Muscle layer of colon (tissue), 2 donors: ENCODE data around the gene C1QTNF5.
A peak's percentile ranks its signal among the peaks of the same experiment; 100 is the strongest.
"Not testable (repeated sequence)": the region's sequence is repeated elsewhere in the genome, so short reads cannot be mapped to it uniquely, and the experiment has no call there.

Experiments
- H3K27ac ChIP-seq: one replicate; pipeline ENCODE4 v1.7.0; 2013; ENCODE audit warnings: low read depth, mild to moderate bottlenecking, low read length, moderate library complexity
- H3K27me3 ChIP-seq, 2 donors: one replicate each; pipeline ENCODE4 v1.7.0; 2013; ENCODE audit warnings: low read length in 2 of 2, mild to moderate bottlenecking in 2 of 2; ENCODE audit not compliant: insufficient read depth in 2 of 2, control insufficient read depth in 1 of 2
- H3K36me3 ChIP-seq: one replicate; pipeline ENCODE4 v1.7.0; 2013; ENCODE audit warnings: mild to moderate bottlenecking, low read length; ENCODE audit not compliant: insufficient read depth
- H3K4me1 ChIP-seq: one replicate; pipeline ENCODE4 v1.7.0; 2013; ENCODE audit warnings: mild to moderate bottlenecking, low read length; ENCODE audit not compliant: insufficient read depth
- H3K4me3 ChIP-seq, 2 donors: one replicate each; pipeline ENCODE4 v1.7.0; 2013; ENCODE audit warnings: low read length in 2 of 2, low read depth in 1 of 2, mild to moderate bottlenecking in 1 of 2, moderate library complexity in 1 of 2
- H3K9ac ChIP-seq: one replicate; pipeline ENCODE4 v1.7.0; 2013; ENCODE audit warnings: low read length
- H3K9me3 ChIP-seq: one replicate; pipeline ENCODE4 v1.7.0; 2013; ENCODE audit warnings: mild to moderate bottlenecking, low read length
- donor health status: abdominal sarcoma.
- donor health status: Adenocarcinoma of cecum.

Gene C1QTNF5, protein sequence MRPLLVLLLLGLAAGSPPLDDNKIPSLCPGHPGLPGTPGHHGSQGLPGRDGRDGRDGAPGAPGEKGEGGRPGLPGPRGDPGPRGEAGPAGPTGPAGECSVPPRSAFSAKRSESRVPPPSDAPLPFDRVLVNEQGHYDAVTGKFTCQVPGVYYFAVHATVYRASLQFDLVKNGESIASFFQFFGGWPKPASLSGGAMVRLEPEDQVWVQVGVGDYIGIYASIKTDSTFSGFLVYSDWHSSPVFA

DNA sequence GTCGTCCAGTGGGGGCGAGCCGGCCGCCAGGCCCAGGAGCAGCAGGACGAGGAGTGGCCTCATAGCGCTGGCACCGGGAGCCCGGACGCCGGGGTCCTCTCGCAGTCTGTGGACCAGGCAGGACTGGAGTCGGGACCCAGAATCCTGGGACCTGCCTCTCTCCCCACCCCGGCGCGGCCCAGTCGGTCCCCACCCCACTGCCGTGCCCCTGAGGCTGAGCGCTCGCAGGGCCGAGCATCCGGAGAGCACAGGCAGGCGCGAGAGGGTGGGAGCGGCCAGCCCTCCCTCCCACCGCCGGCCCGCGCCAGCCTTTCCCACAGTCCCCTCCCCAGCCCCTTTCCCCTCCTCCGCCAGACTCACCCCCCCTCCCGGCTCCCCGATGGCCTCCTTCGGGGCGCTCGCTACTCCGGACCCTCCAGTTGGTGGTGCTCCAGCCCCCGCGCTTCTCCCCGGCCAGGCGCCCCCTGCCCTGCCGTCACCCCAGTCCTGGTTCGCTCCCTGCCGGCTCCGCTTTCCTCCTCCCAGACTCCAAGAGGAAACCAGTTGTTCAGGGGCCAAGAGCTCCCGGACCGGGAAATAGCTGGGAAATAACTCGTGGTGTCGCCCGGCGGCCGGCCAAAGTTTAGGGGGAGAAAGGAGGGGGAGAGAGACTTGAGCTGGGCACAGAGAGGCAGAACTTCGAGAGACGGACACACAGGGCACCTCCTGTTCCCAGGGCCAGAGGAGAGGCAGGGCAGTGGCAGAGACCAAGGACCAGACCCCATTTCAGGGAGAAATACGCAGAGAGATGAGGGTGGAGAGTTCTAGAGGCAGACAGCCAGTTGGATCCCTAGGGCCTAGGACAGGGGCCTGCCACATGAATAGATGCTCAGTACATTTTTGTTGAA lies at the start of gene C1QTNF5:
C1QTNF5 (minus strand) TSS at position 549 of the 887 bp plus-strand sequence; CDS start at position 63, 486 bp downstream.
- H3K9me3 ChIP-seq, result no peaks in the 10 kb centered on the region
- peaks cover 32% of the 10 kb centered on the region for H3K4me1 ChIP-seq
- peak within 1 kb of the TSS; percentile 22 to 38 for H3K4me3 ChIP-seq
- peaks cover 0 to 11% of the 10 kb centered on the region in 2 donors for H3K27me3 ChIP-seq
- H3K36me3 ChIP-seq, result peaks cover 8% of the 10 kb centered on the region
- H3K9ac ChIP-seq, result no peak within 1 kb of the TSS
- peak within 1 kb of the TSS; percentile 27 for H3K27ac ChIP-seq

DNA sequence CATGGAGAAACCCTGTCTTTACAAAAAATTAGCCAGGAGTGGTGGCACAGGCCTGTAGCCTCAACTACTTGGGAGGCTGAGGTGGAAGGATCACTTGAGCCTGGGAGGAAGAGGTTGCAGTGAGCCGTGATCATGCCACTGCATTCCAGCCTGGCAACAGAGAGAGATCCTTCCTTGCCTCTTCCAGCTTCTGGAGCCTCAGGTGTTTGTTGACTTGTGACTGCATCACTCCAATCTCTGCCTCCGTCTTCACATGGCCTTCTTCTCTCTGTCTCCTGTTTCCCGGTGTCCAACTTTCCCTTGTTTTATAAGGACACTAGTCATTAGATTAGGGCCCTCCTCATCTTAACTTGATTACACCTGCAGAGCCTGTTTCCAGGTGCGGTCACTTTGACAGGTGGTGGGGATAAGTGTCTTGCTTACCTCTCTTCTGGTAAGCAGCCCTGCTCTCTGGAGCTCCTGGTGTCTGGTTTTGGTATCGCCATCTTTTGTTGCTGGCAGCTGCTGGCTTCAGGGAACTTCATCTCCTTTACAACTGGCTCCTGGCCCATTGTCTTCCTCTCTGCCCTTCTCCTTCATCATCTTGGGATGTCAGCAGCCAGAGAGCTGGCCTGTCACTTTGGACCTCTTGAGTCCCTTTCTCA lies 49.0 kb upstream of the C1QTNF5 start:
- no peaks in the 10 kb centered on the region for H3K36me3 ChIP-seq
- no peak overlapping the region for H3K4me3 ChIP-seq
- no peak overlapping the region for H3K9ac ChIP-seq
- H3K27ac ChIP-seq, result no peak overlapping the region
- H3K9me3 ChIP-seq, result no peaks in the 10 kb centered on the region
- H3K27me3 ChIP-seq, result peaks cover 0 to 5% of the 10 kb centered on the region in 2 donors
- H3K4me1 ChIP-seq, result no peaks in the 10 kb centered on the region

DNA sequence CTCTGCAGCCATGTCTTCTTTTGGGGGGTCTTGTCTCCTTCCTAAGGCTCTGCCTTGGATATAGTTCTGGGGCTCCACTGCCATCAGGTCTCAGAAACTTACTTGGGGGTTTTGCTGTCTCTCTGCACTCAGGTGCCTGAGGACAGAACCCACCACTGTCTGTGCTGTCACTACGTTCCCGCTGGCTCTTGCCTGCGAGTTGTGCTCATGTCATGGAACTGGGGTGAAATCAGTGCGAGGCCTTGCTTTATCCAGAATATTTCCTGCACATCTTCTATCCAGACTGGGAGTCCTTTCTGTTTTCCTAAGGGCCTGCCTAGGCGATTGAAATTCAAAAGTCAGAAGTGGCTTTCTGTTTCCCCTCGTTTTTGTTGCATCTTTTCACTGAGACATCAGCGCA lies 47.4 kb upstream of the C1QTNF5 start:
- no peaks in the 10 kb centered on the region for H3K9me3 ChIP-seq
- no peak overlapping the region for H3K9ac ChIP-seq
- H3K4me1 ChIP-seq, result no peaks in the 10 kb centered on the region
- H3K27ac ChIP-seq, result no peak overlapping the region
- H3K4me3 ChIP-seq, result no peak overlapping the region
- peaks cover 0 to 5% of the 10 kb centered on the region in 2 donors for H3K27me3 ChIP-seq
- no peaks in the 10 kb centered on the region for H3K36me3 ChIP-seq

DNA sequence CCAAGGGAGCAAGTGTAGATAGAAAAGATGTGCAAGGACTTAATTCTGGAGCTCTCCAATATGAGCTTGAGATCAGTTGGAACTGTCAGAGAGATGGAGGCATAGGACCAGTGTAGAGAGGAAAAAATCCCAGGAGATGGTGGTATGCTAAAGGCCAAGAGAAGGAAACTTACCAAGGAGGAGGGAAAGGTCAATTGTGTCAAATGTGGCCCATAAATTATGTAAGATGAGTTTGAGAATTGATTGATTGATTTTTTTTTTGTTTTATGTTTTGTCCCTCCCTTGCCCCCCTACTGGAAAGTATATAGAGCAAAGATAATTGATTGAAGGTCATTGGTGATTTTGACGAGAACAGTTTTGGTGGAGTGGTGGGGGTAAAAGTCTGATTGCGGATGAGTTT lies 43.6 kb upstream of the C1QTNF5 start:
- Histone ChIP-seq H3K9ac (no peak overlapping the region), H3K4me3 (no peak overlapping the region)

DNA sequence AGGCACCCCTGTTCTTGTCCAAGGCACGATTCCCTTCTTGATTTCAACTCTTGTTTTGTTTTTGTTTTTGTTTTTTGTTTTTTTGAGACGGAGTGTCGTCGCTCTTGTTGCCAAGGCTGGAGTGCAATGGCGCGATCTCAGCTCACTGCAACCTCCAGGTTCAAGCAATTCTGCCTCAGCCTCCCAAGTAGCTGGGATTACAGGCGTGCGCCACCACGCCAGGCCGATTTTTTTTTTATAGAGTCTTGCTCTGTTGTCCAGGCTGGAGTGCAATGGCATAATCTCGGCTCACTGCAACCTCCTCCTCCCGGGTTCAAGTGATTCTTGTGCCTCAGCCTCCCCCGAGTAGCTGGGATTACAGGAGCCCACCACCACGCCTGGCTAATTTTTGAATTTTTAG lies 41.8 kb upstream of the C1QTNF5 start:
- Histone ChIP-seq H3K4me1 (peaks cover 17% of the 10 kb centered on the region), H3K4me3 (peak overlapping the region in 1 of 2 donors; percentile 76)
- not testable (repeated sequence) for H3K36me3 ChIP-seq, H3K27ac ChIP-seq, H3K9me3 ChIP-seq, H3K9ac ChIP-seq, H3K27me3 ChIP-seq

More for the DNA sequence above, 43.6 kb upstream of the C1QTNF5 start:
- H3K9me3 ChIP-seq, result no peaks in the 10 kb centered on the region
- no peaks in the 10 kb centered on the region for H3K27me3 ChIP-seq
- peaks cover 17% of the 10 kb centered on the region for H3K4me1 ChIP-seq
- no peaks in the 10 kb centered on the region for H3K36me3 ChIP-seq
- no peak overlapping the region for H3K27ac ChIP-seq

DNA sequence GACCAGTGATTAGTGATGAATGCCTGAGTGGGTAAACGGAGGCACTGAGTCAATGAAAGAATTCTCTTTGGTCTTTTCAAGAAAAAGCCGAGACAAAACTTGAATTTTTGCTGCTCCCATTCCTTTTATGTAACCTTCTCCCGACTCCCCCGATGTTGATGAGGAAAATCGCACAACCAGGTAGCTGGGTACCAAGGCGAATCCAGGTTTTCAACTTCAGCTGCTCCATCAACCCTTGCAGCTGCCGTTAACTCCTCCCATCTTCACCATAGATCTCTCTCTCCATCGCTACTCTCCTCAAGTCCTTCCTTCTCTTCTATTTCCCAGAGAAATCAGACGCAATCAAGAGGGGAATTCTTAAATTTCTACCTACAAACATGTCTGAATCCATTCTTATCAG lies 41.4 kb upstream of the C1QTNF5 start:
- no peaks in the 10 kb centered on the region for H3K27me3 ChIP-seq
- no peaks in the 10 kb centered on the region for H3K36me3 ChIP-seq
- H3K9me3 ChIP-seq, result no peaks in the 10 kb centered on the region
- H3K4me3 ChIP-seq, result peak overlapping the region; percentile 21 to 76
- no peak overlapping the region for H3K27ac ChIP-seq
- peaks cover 17% of the 10 kb centered on the region for H3K4me1 ChIP-seq
- peak overlapping the region; percentile 40 for H3K9ac ChIP-seq

DNA sequence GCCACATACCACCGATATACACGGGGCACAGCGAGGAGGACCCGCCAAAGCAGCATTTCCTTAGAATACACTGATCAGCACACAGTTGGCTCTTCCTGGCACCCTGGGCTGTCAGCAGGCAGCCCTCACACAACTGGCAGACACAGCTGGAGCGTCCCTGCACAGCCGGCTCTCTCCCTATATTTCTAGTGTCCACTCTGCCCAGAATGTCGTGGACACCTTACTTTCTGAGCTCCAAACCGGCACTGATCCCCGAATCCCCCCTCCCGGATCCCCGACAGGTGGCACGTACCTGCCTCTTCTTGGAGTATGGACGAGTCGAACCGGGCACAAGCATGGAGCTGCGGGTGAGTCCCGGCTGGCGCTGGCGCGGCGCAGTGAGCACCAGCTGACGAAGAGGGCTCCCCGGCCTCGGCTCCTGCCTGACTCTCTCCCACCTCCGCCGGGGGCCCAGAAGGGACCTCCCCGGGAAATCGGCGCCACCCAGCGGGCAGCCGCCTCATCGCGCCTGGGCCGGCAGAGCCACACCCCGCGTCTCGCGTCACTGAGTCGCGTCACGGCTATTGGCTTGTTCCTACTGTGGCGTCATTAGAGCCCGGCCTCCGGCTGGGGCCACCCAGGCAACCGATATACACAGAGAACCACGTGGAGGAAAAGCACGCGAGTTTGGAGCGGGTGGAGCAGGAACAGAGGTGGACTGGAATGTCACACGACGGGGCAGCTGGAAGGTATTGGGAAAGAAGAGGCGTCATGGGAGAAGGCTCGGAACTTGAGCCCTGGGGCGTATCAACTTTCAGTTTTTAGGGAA lies 40.7 kb upstream of the C1QTNF5 start, which contains the start of gene USP2:
USP2 (minus strand) TSS at position 510 of the 808 bp plus-strand sequence. CDS start 8,210 bp downstream, outside the sequence.
- H3K9ac ChIP-seq, result peak within 1 kb of the TSS; percentile 69
- no peaks in the 10 kb centered on the region for H3K36me3 ChIP-seq
- H3K4me3 ChIP-seq, result peak within 1 kb of the TSS; percentile 34 to 76
- H3K27ac ChIP-seq, result peak within 1 kb of the TSS; percentile 9
- no peaks in the 10 kb centered on the region for H3K9me3 ChIP-seq
- H3K27me3 ChIP-seq, result no peaks in the 10 kb centered on the region
- peaks cover 20% of the 10 kb centered on the region for H3K4me1 ChIP-seq

DNA sequence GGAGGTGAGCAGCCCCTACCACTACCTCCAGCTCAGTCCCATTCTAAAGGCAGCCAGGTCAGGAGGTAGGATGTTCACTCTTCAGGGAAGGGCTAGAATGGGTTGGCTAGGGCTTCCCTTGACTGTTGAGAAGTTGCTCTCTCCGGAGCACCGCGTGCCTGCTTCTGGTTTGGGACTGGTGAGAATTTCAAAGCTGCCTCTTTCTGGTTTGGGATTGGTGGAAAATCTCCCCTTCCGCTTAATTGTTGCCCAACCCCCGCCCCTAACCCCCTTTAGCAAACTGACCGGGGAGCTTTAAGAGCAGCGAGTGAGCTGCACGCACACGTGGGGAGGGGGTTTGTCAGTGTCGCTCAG lies 40.1 kb upstream of the C1QTNF5 start:
- Histone ChIP-seq H3K27ac (peak overlapping the region; percentile 9), H3K36me3 (no peaks in the 10 kb centered on the region), H3K9ac (peak overlapping the region; percentile 69), H3K4me1 (peaks cover 26% of the 10 kb centered on the region), H3K4me3 (peak overlapping the region; percentile 34 to 76), H3K27me3 (no peaks in the 10 kb centered on the region), H3K9me3 (no peaks in the 10 kb centered on the region)

DNA sequence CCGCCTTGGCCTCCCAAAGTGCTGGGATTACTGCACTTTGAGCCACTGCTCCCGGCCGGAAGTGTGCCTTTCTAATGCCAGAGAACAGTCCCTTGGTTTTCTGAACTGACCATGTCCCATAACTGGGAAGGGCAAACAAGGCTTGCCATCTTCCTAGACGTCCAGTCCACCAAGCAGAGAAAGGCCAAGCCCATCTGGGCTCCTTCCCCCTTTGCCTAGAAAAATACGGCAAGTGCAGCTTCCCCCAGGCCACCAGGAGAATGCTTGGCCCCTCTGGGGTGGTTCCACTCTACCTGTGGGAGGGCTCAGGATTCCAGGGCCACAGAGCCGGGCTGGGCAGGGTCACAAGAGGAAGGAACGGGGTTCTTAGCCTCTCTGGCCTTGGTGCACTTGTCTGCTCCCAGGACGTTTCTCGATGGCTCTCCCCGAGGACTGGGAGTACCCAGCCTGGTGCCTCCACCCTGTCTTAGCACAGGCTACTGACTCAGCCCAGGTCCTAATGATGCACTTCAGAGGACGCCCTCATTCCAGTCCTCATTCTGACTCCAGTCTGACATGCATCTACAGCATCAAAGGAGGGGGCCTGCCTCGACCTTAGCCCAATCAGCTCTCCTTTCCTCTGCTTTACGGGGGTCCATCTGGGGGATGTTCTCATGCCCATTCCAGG lies 39.6 kb upstream of the C1QTNF5 start:
- Histone ChIP-seq H3K27ac (no peak overlapping the region), H3K4me1 (peaks cover 30% of the 10 kb centered on the region), H3K9me3 (no peaks in the 10 kb centered on the region), H3K36me3 (no peaks in the 10 kb centered on the region), H3K4me3 (peak overlapping the region; percentile 34 to 76), H3K9ac (no peak overlapping the region), H3K27me3 (no peaks in the 10 kb centered on the region)

DNA sequence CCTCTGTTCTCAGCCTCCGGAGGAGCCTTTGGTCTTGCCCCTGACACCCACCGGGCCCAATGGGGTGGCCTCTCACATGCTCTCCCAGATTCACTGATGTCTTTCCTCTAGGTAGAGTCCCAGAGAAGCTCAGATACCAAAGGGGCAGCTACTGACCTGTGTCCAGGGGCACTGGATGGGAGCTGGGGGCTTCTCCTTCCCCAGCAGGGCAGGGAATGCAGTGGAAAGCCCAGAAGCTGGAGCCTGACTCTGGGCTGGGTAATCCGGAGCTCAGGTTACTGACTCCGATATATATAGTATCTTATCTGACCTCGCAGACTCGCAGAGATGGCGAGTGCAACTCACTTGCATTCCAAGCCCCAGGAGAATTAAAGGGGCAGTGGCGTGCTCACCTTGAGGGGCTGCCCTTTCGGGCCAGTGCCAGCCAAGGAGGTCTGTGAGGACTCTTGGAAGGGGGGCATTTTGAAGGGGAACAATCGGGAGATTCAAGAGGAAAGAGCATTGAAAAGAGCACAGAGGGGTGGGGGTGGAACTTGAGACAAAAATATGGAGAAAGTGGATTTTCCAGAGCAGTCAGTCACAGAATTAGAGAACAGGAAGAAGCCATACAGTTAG lies 38.3 kb upstream of the C1QTNF5 start:
- peaks cover 41% of the 10 kb centered on the region for H3K4me1 ChIP-seq
- H3K27me3 ChIP-seq, result no peaks in the 10 kb centered on the region
- no peak overlapping the region for H3K9ac ChIP-seq
- H3K27ac ChIP-seq, result no peak overlapping the region
- no peaks in the 10 kb centered on the region for H3K36me3 ChIP-seq
- H3K4me3 ChIP-seq, result no peak overlapping the region
- H3K9me3 ChIP-seq, result no peaks in the 10 kb centered on the region
